ENCODE data around the gene HLA-E. TPM values are rescaled to one million over a fixed set of nuclear protein-coding genes. Genes with fewer than 3 reads are reported as not detected.
A peak's percentile ranks its signal among the peaks of the same experiment; 100 is the strongest.

Gene HLA-E
- total and polyA plus RNA-seq, 4 donors, result 133 to 258 (median 207) TPM

DNA sequence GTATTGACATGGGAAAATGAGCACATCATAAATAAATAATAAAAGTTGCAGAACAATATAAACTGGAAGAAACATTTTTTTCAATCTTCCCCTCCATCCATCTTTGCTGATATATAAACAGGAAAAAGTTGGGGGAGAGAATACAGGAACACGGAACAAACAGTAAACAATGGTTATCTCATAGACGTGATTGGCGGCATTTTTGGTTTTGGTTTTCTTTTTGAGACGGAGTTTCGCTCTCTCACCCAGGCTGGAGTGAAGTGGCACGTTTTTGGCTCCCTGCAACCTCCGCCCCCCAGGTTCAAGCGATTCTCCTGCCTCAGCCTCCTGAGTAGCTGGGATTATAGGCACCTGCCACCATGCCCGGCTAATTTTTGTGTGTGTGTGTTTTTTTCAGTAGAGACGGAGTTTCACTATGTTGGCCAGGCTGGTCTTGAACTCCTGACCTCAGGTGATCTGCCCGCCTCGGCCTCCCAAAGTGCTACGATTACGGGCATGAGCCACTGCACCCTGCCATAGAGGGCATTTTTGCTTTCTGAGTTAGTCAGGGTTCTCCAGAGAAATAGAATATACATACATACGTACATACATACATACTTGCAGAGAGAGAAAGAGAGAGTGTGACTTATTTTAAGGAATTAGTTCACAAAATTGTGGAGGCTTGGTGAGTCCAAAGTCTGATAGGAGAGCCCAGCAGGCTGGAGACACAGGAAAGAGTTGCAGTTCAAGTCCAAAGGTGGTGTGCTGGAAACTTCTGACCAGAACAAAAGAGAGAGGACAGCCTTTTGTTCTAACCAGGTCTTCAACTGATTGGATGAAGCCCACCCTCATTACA, 44.4 kb downstream of the HLA-E start:
- peak overlapping the region; percentile 82 to 90 for H3K27ac ChIP-seq (ENCODE audit: low read depth in 1 of 2, low read length in 2 of 2)
- H3K9ac ChIP-seq (ENCODE audit: low read depth in 1 of 2, low read length in 2 of 2), result no peak overlapping the region
- peaks cover 0 to 8% (median under 1%) of the 10 kb centered on the region in 4 donors for H3K4me1 ChIP-seq (ENCODE audit: control insufficient read depth in 4 of 4, insufficient read depth in 4 of 4, low read length in 3 of 4)
- no peaks in the 10 kb centered on the region for H3K27me3 ChIP-seq (ENCODE audit: control insufficient read depth in 4 of 4, insufficient read depth in 4 of 4, low read length in 3 of 4)
- WGBS, result 32% methylated on average over 15 of the region's 15 CpGs
- TF ChIP-seq EGR1 (IDR thresholded peaks at IDR 0.05; ENCODE audit: low read depth in 2 of 2), result no peak
- no peak for TF ChIP-seq NR2F2 (IDR thresholded peaks at IDR 0.05)
- no peak for TF ChIP-seq YY1 (IDR thresholded peaks at IDR 0.05)
- TF ChIP-seq SP1 (IDR thresholded peaks at IDR 0.05), result peak; percentile 92
- TF ChIP-seq TAF1 (conservative IDR thresholded peaks at IDR 0.05), result no peak
- TF ChIP-seq, protein P1, sequence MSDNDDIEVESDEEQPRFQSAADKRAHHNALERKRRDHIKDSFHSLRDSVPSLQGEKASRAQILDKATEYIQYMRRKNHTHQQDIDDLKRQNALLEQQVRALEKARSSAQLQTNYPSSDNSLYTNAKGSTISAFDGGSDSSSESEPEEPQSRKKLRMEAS (IDR thresholded peaks at IDR 0.05), result no peak
- TF ChIP-seq, protein P2, sequence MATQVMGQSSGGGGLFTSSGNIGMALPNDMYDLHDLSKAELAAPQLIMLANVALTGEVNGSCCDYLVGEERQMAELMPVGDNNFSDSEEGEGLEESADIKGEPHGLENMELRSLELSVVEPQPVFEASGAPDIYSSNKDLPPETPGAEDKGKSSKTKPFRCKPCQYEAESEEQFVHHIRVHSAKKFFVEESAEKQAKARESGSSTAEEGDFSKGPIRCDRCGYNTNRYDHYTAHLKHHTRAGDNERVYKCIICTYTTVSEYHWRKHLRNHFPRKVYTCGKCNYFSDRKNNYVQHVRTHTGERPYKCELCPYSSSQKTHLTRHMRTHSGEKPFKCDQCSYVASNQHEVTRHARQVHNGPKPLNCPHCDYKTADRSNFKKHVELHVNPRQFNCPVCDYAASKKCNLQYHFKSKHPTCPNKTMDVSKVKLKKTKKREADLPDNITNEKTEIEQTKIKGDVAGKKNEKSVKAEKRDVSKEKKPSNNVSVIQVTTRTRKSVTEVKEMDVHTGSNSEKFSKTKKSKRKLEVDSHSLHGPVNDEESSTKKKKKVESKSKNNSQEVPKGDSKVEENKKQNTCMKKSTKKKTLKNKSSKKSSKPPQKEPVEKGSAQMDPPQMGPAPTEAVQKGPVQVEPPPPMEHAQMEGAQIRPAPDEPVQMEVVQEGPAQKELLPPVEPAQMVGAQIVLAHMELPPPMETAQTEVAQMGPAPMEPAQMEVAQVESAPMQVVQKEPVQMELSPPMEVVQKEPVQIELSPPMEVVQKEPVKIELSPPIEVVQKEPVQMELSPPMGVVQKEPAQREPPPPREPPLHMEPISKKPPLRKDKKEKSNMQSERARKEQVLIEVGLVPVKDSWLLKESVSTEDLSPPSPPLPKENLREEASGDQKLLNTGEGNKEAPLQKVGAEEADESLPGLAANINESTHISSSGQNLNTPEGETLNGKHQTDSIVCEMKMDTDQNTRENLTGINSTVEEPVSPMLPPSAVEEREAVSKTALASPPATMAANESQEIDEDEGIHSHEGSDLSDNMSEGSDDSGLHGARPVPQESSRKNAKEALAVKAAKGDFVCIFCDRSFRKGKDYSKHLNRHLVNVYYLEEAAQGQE (IDR thresholded peaks at IDR 0.05), result no peak
- no peak for TF ChIP-seq FOXA1 (IDR thresholded peaks at IDR 0.05)
- TF ChIP-seq, protein P3, sequence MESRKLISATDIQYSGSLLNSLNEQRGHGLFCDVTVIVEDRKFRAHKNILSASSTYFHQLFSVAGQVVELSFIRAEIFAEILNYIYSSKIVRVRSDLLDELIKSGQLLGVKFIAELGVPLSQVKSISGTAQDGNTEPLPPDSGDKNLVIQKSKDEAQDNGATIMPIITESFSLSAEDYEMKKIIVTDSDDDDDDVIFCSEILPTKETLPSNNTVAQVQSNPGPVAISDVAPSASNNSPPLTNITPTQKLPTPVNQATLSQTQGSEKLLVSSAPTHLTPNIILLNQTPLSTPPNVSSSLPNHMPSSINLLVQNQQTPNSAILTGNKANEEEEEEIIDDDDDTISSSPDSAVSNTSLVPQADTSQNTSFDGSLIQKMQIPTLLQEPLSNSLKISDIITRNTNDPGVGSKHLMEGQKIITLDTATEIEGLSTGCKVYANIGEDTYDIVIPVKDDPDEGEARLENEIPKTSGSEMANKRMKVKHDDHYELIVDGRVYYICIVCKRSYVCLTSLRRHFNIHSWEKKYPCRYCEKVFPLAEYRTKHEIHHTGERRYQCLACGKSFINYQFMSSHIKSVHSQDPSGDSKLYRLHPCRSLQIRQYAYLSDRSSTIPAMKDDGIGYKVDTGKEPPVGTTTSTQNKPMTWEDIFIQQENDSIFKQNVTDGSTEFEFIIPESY (IDR thresholded peaks at IDR 0.05), result no peak
- TF ChIP-seq RXRA (IDR thresholded peaks at IDR 0.05), result peak in 1 of 2 donors; percentile 39
- TF ChIP-seq GABPA (IDR thresholded peaks at IDR 0.05 in 1 of 2, conservative IDR thresholded peaks at IDR 0.05 in 1 of 2), result peak in 1 of 2 donors; percentile 43
- peak; percentile 83 for TF ChIP-seq HNF4G (IDR thresholded peaks at IDR 0.05)
- peak; percentile 93 to 94 for TF ChIP-seq HNF4A (conservative IDR thresholded peaks at IDR 0.05)
- peak overlapping the region in 2 of 3 donors; percentile 26 to 31 for H3K4me3 ChIP-seq (ENCODE audit: low read depth in 1 of 3, low read length in 3 of 3)
- no peak for DNase-seq (ENCODE audit: low spot score)
- no peaks in the 10 kb centered on the region for H3K36me3 ChIP-seq (ENCODE audit: control insufficient read depth in 4 of 4, insufficient read depth in 3 of 4, low read depth in 1 of 4, low read length in 3 of 4)
- H3K9me3 ChIP-seq (ENCODE audit: control insufficient read depth in 4 of 4, low read length in 3 of 4), result no peaks in the 10 kb centered on the region

DNA sequence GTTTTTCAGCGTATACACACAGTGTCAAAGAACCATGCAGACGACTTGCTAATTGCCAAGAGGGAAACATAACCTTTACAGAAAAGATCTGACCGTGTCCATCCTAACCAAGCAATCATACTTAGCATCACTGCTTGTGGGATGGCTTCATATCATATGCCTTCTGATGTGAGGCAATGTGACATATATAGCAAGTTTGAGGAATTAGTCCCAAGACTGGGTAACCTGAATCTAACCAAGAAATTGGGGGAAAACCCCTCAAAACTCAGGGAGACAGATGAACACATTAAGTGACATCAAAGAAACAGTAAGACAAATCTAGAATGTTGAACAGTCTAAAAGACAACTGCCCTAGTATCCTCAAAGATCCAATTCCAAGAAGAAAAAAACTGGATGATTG, 48.6 kb downstream of the HLA-E start:
- H3K4me1 ChIP-seq (ENCODE audit: control insufficient read depth in 4 of 4, insufficient read depth in 4 of 4, low read length in 3 of 4), result peaks cover 0 to 9% (median 3%) of the 10 kb centered on the region in 4 donors
- H3K36me3 ChIP-seq (ENCODE audit: control insufficient read depth in 4 of 4, insufficient read depth in 3 of 4, low read depth in 1 of 4, low read length in 3 of 4), result no peaks in the 10 kb centered on the region
- H3K27ac ChIP-seq (ENCODE audit: low read depth in 1 of 2, low read length in 2 of 2), result no peak overlapping the region
- no peak overlapping the region for H3K9ac ChIP-seq (ENCODE audit: low read depth in 1 of 2, low read length in 2 of 2)
- H3K4me3 ChIP-seq (ENCODE audit: low read depth in 1 of 3, low read length in 3 of 3), result no peak overlapping the region
- 86% methylated on average over 3 of the region's 3 CpGs for WGBS
- no peaks in the 10 kb centered on the region for H3K9me3 ChIP-seq (ENCODE audit: control insufficient read depth in 4 of 4, low read length in 3 of 4)
- no peaks in the 10 kb centered on the region for H3K27me3 ChIP-seq (ENCODE audit: control insufficient read depth in 4 of 4, insufficient read depth in 4 of 4, low read length in 3 of 4)
- no peak for DNase-seq (ENCODE audit: low spot score)
- no peak for TF ChIP-seq FOXA1 (IDR thresholded peaks at IDR 0.05)
- no peak for TF ChIP-seq EGR1 (IDR thresholded peaks at IDR 0.05; ENCODE audit: low read depth in 2 of 2)
- no peak for TF ChIP-seq YY1 (IDR thresholded peaks at IDR 0.05)
- TF ChIP-seq, protein P4, sequence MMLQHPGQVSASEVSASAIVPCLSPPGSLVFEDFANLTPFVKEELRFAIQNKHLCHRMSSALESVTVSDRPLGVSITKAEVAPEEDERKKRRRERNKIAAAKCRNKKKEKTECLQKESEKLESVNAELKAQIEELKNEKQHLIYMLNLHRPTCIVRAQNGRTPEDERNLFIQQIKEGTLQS (IDR thresholded peaks at IDR 0.05), result no peak

All from liver (tissue), 9 donors.